Fibroblast of lung (primary cell): Measurements from ENCODE around the gene PLPP1.

ENCODE experiments used
- EZH2 ChIP-seq: IDR thresholded peaks from 2 replicates; pipeline ENCODE4 v1.5.1; 2012; ENCODE audit warnings: low read length, control low read depth, mild to moderate bottlenecking; ENCODE audit errors: missing control alignments
- TF ChIP-seq, protein P1 (sequence below), 2 donors: IDR thresholded peaks in 1 of 2; conservative IDR thresholded peaks in 1 of 2; 1 replicate in 1 of 2; 2 replicates in 1 of 2; pipeline ENCODE4 v1.5.1; 2011 to 2012; ENCODE audit warnings: low read length in 2 of 2, control low read depth in 1 of 2, inconsistent platforms in 1 of 2, low read depth in 1 of 2, mild to moderate bottlenecking in 1 of 2

DNA sequence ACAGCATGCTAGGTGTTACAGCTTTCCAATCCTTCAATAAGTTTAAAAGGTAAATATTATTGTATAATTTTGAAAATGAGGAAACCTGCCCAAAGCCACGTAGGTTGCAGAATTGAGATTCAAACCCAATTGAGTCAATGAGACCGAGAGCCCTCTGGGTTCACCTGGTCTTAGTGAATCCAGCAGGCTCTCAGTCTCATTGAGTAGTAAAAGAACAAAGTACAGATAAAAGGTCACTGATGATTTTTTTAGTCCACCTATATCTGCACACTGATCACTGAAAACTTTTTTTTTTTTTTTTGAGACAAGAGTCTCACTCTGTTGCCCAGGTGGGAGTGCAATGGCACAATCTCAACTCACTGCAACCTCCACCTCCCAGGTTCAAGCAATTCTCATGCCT lies 27.2 kb downstream of the PLPP1 start:
- TF ChIP-seq, protein P1, sequence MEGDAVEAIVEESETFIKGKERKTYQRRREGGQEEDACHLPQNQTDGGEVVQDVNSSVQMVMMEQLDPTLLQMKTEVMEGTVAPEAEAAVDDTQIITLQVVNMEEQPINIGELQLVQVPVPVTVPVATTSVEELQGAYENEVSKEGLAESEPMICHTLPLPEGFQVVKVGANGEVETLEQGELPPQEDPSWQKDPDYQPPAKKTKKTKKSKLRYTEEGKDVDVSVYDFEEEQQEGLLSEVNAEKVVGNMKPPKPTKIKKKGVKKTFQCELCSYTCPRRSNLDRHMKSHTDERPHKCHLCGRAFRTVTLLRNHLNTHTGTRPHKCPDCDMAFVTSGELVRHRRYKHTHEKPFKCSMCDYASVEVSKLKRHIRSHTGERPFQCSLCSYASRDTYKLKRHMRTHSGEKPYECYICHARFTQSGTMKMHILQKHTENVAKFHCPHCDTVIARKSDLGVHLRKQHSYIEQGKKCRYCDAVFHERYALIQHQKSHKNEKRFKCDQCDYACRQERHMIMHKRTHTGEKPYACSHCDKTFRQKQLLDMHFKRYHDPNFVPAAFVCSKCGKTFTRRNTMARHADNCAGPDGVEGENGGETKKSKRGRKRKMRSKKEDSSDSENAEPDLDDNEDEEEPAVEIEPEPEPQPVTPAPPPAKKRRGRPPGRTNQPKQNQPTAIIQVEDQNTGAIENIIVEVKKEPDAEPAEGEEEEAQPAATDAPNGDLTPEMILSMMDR (conservative IDR thresholded peaks at IDR 0.05 in 1 of 2, IDR thresholded peaks at IDR 0.05 in 1 of 2; ENCODE audit: low read depth in 1 of 2, low read length in 2 of 2): no peak
- no peak for TF ChIP-seq EZH2
